Neuronal stem cell (in vitro differentiated cells): Measurements from ENCODE around the gene RASGEF1B.
"Not testable (repeated sequence)": the region's sequence is repeated elsewhere in the genome, so short reads cannot be mapped to it uniquely, and the experiment has no call there.

Experiments used
- DNase-seq: peaks from one replicate; pipeline ENCODE4 v3.0.0-alpha.2; 2013; ENCODE audit warnings: low spot score
- H2AFZ ChIP-seq: one replicate; pipeline ENCODE4 v1.6.1; 2013; ENCODE audit warnings: mild to moderate bottlenecking, low read length, inconsistent platforms
- H2AK5ac ChIP-seq: 2 replicates; pipeline ENCODE4 v1.6.1; 2013; ENCODE audit warnings: low read depth, mild to moderate bottlenecking, inconsistent platforms, low read length, moderate library complexity, mixed read lengths
- H2BK120ac ChIP-seq: 2 replicates; pipeline ENCODE4 v1.6.1; 2013; ENCODE audit warnings: low read depth, mild to moderate bottlenecking, inconsistent platforms, low read length, moderate library complexity, mixed read lengths
- H2BK12ac ChIP-seq: one replicate; pipeline ENCODE4 v1.6.1; 2013; ENCODE audit warnings: low read length, inconsistent platforms
- H2BK15ac ChIP-seq: 2 replicates; pipeline ENCODE4 v1.6.1; 2013; ENCODE audit warnings: mild to moderate bottlenecking, low read length, inconsistent platforms, mixed read lengths
- H2BK5ac ChIP-seq: one replicate; pipeline ENCODE4 v1.6.1; 2013; ENCODE audit warnings: inconsistent platforms, mild to moderate bottlenecking, low read length, moderate library complexity
- H3K14ac ChIP-seq: one replicate; pipeline ENCODE4 v1.6.1; 2013; ENCODE audit warnings: low read length, inconsistent platforms
- H3K18ac ChIP-seq: 2 replicates; pipeline ENCODE4 v1.6.1; 2013; ENCODE audit warnings: low read length, inconsistent platforms
- H3K23ac ChIP-seq: 2 replicates; pipeline ENCODE4 v1.6.1; 2013; ENCODE audit warnings: low read depth, mild to moderate bottlenecking, mixed read lengths, low read length, inconsistent platforms; ENCODE audit not compliant: poor library complexity
- H3K27ac ChIP-seq: replicated peaks from 3 replicates; pipeline ENCODE4 v1.5.1; 2013; ENCODE audit warnings: low read length, inconsistent platforms
- H3K27me3 ChIP-seq, 3 experiments: 2 replicates each; pipeline ENCODE4 v1.6.1; 2013; ENCODE audit warnings: low read length in 3 of 3, mild to moderate bottlenecking in 2 of 3, inconsistent platforms in 1 of 3, low read depth in 1 of 3, mixed read lengths in 1 of 3, moderate library complexity in 1 of 3; ENCODE audit not compliant: control insufficient read depth in 3 of 3, insufficient read depth in 3 of 3
- H3K36me3 ChIP-seq, 2 donors: replicated peaks in 1 of 2; 2 replicates each; pipeline ENCODE4 v1.6.1; 2013; ENCODE audit warnings: low read length in 2 of 2; ENCODE audit not compliant: control insufficient read depth in 2 of 2, insufficient read depth in 2 of 2
- H3K4ac ChIP-seq: 2 replicates; pipeline ENCODE4 v1.6.1; 2013; ENCODE audit warnings: inconsistent platforms, mild to moderate bottlenecking, low read length, moderate library complexity
- H3K4me1 ChIP-seq, 2 donors: 1 replicate in 1 of 2; 2 replicates in 1 of 2; pipeline ENCODE4 v1.6.1; 2013; ENCODE audit warnings: low read length in 2 of 2, low read depth in 1 of 2; ENCODE audit not compliant: control insufficient read depth in 2 of 2, insufficient read depth in 1 of 2
- H3K4me2 ChIP-seq: one replicate; pipeline ENCODE4 v1.6.1; 2013; ENCODE audit warnings: mild to moderate bottlenecking, low read length, inconsistent platforms; ENCODE audit not compliant: insufficient read depth, poor library complexity, severe bottlenecking
- H3K4me3 ChIP-seq, 2 donors: 2 replicates each; pipeline ENCODE4 v1.5.1; 2013; ENCODE audit warnings: low read length in 2 of 2, mild to moderate bottlenecking in 2 of 2, inconsistent platforms in 1 of 2, moderate library complexity in 1 of 2
- H3K79me1 ChIP-seq: one replicate; pipeline ENCODE4 v1.6.1; 2013; ENCODE audit warnings: low read depth, mild to moderate bottlenecking, inconsistent platforms, low read length, moderate library complexity
- H3K9ac ChIP-seq: one replicate; pipeline ENCODE4 v1.6.1; 2013; ENCODE audit warnings: mild to moderate bottlenecking, low read depth, low read length, inconsistent platforms; ENCODE audit not compliant: poor library complexity
- H3K9me3 ChIP-seq, 2 donors: replicated peaks in 1 of 2; 2 replicates each; pipeline versions ENCODE3 to v1.6.1; 2013; ENCODE audit warnings: low read length in 2 of 2, mild to moderate bottlenecking in 2 of 2, inconsistent platforms in 1 of 2, low read depth in 1 of 2, mixed read lengths in 1 of 2, moderate library complexity in 1 of 2; ENCODE audit not compliant: control insufficient read depth in 2 of 2, insufficient read depth in 1 of 2
- H4K8ac ChIP-seq: one replicate; pipeline ENCODE4 v1.6.1; 2013; ENCODE audit warnings: low read depth, mild to moderate bottlenecking, inconsistent platforms, low read length, moderate library complexity
- H4K91ac ChIP-seq: one replicate; pipeline ENCODE4 v1.6.1; 2013; ENCODE audit warnings: low read length, low read depth, mild to moderate bottlenecking, inconsistent platforms; ENCODE audit not compliant: poor library complexity
- WGBS, 2 donors: extraction: QIAGEN DNeasy Blood & Tissue Kit; methylation state at CpG; one replicate each; pipeline ENCODE4 v1.1.7; 2013; ENCODE audit warnings: missing lambda C conversion rate in 2 of 2, mixed read lengths in 1 of 2; ENCODE audit not compliant: insufficient read length in 2 of 2, insufficient replicate concordance in 1 of 2; ENCODE audit errors: extremely low coverage in 2 of 2; 5-methylcytosine and 5-hydroxymethylcytosine counted together

RASGEF1B gene

DNA sequence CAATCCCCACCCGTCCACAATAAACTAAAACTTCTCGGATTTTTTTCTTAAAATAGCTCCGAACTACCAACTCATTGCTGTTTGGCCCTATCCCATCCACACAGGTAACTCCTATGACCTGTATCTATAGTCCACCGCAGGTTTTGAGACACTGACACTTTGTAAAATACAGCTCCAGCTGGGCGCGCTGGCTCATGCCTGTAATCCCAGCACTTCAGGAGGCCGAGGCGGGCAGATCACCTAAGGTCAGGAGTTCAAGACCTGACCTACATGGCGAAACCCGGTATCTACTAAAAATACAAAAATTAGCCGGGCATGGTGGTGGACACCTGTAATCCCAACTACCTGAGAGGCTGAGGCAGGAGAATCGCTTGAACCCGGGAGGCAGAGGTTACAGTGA, 65.2 kb downstream of the RASGEF1B start:
- not testable (repeated sequence) for H3K27ac ChIP-seq, H3K4ac ChIP-seq, H2BK15ac ChIP-seq, H3K14ac ChIP-seq, H3K4me1 ChIP-seq, H3K4me2 ChIP-seq, H3K36me3 ChIP-seq, H3K79me1 ChIP-seq, H3K18ac ChIP-seq, H2BK12ac ChIP-seq, H3K9me3 ChIP-seq, H2BK120ac ChIP-seq, H3K4me3 ChIP-seq, DNase-seq, H3K27me3 ChIP-seq, H3K9ac ChIP-seq, H4K91ac ChIP-seq, H2AFZ ChIP-seq, H2BK5ac ChIP-seq, H4K8ac ChIP-seq, H2AK5ac ChIP-seq, H3K23ac ChIP-seq
- 100% methylated on average over 2 of the region's 13 CpGs; no CpG with 5 or more reads in 1 of the 2 donors for WGBS, 2 donors

DNA sequence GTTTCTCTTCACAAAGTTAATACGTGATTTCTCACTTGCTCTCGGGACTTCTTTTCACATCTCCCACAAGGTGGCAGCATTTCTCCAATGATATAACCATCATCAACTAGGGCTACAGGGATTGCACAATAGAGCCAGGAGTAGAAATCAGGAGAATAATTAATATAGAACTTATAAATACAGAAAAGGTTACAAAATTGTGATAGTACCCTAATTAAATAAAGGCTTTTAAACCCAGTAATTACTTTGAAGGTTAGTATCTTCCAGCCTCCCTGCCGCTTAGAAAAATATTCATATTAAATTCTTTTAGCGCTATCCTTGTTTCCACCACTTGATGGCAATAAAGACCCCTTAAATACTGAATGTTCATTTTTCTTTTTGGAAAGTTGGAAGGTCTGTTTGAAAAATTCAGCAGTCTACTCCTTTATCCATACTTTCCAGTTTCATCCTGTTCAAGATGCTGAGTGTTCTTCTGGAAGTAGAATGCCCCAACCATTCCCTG, 65.8 kb downstream of the RASGEF1B start:
- Histone ChIP-seq H2AK5ac (no peak overlapping the region), H3K14ac (no peak overlapping the region), H3K4me3 (no peak overlapping the region), H3K9ac (no peak overlapping the region), H2BK12ac (no peak overlapping the region), H2BK5ac (no peak overlapping the region), H4K91ac (no peak overlapping the region), H3K4me1 (no peaks in the 10 kb centered on the region), H3K4me2 (no peak overlapping the region), H3K4ac (no peak overlapping the region), H3K23ac (no peak overlapping the region), H2BK15ac (no peak overlapping the region), H3K79me1 (no peaks in the 10 kb centered on the region), H3K36me3 (no peaks in the 10 kb centered on the region), H4K8ac (no peak overlapping the region), H2BK120ac (no peak overlapping the region), H3K18ac (no peak overlapping the region), H3K27me3 (no peaks in the 10 kb centered on the region), H3K27ac (no peak overlapping the region), H2AFZ (no peak overlapping the region), H3K9me3 (no peaks in the 10 kb centered on the region)
- WGBS, 2 donors: no CpG with 5 or more reads among the region's 4 CpGs
- peak; percentile 81 for DNase-seq

DNA sequence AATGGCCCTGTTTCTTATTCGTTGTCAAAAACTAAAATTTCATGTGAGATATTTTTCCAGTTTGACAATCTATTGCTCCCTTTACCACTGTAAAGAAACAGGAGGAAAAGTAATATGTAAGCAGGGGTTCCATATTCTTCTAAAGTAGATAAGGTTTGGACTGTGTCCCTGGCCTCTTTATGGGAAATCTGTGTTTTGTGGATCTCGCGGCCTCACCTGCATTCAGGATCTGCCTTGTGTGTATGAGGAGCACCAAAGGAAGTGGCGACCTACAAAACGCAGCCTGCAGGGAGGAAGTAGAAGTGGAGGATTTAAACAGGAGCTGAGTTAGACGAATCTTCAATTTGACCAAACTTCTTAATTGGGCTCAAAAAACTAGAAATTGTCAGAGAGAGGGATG, 67.0 kb downstream of the RASGEF1B start:
- Histone ChIP-seq H2AFZ (no peak overlapping the region), H4K8ac (no peak overlapping the region), H3K9me3 (no peaks in the 10 kb centered on the region), H3K36me3 (no peaks in the 10 kb centered on the region), H3K27ac (no peak overlapping the region), H4K91ac (no peak overlapping the region), H2BK5ac (no peak overlapping the region), H3K4me1 (no peaks in the 10 kb centered on the region), H2BK12ac (no peak overlapping the region), H3K79me1 (no peaks in the 10 kb centered on the region), H2AK5ac (no peak overlapping the region), H3K18ac (no peak overlapping the region), H3K14ac (no peak overlapping the region), H3K27me3 (no peaks in the 10 kb centered on the region), H2BK15ac (no peak overlapping the region), H3K4me2 (no peak overlapping the region), H3K9ac (no peak overlapping the region), H3K4ac (no peak overlapping the region), H2BK120ac (no peak overlapping the region), H3K23ac (no peak overlapping the region), H3K4me3 (no peak overlapping the region)
- WGBS, 2 donors: no CpG with 5 or more reads among the region's 6 CpGs
- no peak for DNase-seq

GRCh38 chr4:81404294-81404693, 67.4 kb downstream of the RASGEF1B start:
- H4K91ac ChIP-seq: no peak overlapping the region
- H2BK15ac ChIP-seq: no peak overlapping the region
- no peaks in the 10 kb centered on the region for H3K4me1 ChIP-seq
- H2BK12ac ChIP-seq: no peak overlapping the region
- WGBS, 2 donors: no CpG with 5 or more reads among the region's 2 CpGs
- no peaks in the 10 kb centered on the region for H3K79me1 ChIP-seq
- no peak overlapping the region for H2BK120ac ChIP-seq
- H3K18ac ChIP-seq: no peak overlapping the region
- H2BK5ac ChIP-seq: no peak overlapping the region
- no peak overlapping the region for H3K4me3 ChIP-seq
- H3K23ac ChIP-seq: no peak overlapping the region
- no peak for DNase-seq
- no peak overlapping the region for H3K4me2 ChIP-seq
- no peak overlapping the region for H2AK5ac ChIP-seq
- H3K4ac ChIP-seq: no peak overlapping the region
- no peaks in the 10 kb centered on the region for H3K9me3 ChIP-seq
- no peak overlapping the region for H2AFZ ChIP-seq
- no peaks in the 10 kb centered on the region for H3K27me3 ChIP-seq
- no peaks in the 10 kb centered on the region for H3K36me3 ChIP-seq
- H3K14ac ChIP-seq: no peak overlapping the region
- no peak overlapping the region for H3K27ac ChIP-seq
- H4K8ac ChIP-seq: no peak overlapping the region
- no peak overlapping the region for H3K9ac ChIP-seq
